HG03175 (cell line): ENCODE data around the gene CXXC5.

ENCODE experiments used
- ATAC-seq: cut with Tn5 transposase; IDR thresholded peaks from one replicate; pipeline ENCODE4 v1.9.1; 2021; ENCODE audit warnings: mild to moderate bottlenecking, moderate library complexity; ENCODE audit not compliant: unreplicated experiment

Gene CXXC5

GRCh38 chr5:139638090-139638735 lies 9.9 kb upstream of the CXXC5 start:
- ATAC-seq, result peak; percentile 32

GRCh38 chr5:139638736-139639618 lies 9.2 kb upstream of the CXXC5 start:
- no peak for ATAC-seq

GRCh38 chr5:139639619-139640380 lies 8.3 kb upstream of the CXXC5 start:
- ATAC-seq, result no peak

- ATAC-seq, result no peak
Observed at GRCh38 chr5:139640421-139641115, 7.6 kb upstream of the CXXC5 start.

- no peak for ATAC-seq
Observed at GRCh38 chr5:139641116-139642080, 6.8 kb upstream of the CXXC5 start.

- ATAC-seq, result no peak
Observed at GRCh38 chr5:139642213-139642612, 5.9 kb upstream of the CXXC5 start.

GRCh38 chr5:139642891-139643871 lies 5.0 kb upstream of the CXXC5 start:
- no peak for ATAC-seq

- ATAC-seq, result no peak
Observed at GRCh38 chr5:139644001-139644456, 4.1 kb upstream of the CXXC5 start.

GRCh38 chr5:139644646-139645429 lies 3.3 kb upstream of the CXXC5 start:
- ATAC-seq, result no peak

GRCh38 chr5:139645430-139645871 lies 2.7 kb upstream of the CXXC5 start:
- no peak for ATAC-seq

- ATAC-seq, result no peak
Observed at GRCh38 chr5:139646111-139646510, 2.0 kb upstream of the CXXC5 start.

GRCh38 chr5:139646912-139647505 lies 1.1 kb upstream of the CXXC5 start:
- ATAC-seq, result no peak

- no peak for ATAC-seq
Observed at GRCh38 chr5:139647506-139648204, 494 bp upstream of the CXXC5 start.

- peak; percentile 0 for ATAC-seq
Observed at GRCh38 chr5:139649082-139649991, 1.2 kb downstream of the CXXC5 start.

- ATAC-seq, result no peak
Observed at GRCh38 chr5:139650031-139650688, 2.0 kb downstream of the CXXC5 start.
